GM23248 (cell line): Measurements from ENCODE around the gene RFX4. TPM values are rescaled to one million over a fixed set of nuclear protein-coding genes. Genes with fewer than 3 reads are reported as not detected.

Source experiments
- DNase-seq: peaks from one replicate; pipeline ENCODE4 v3.0.0-alpha.2; 2015
- H2AFZ ChIP-seq: fragments of 200-600 bp; sonication (generic); 2 replicates; pipeline ENCODE4 v1.6.1; 2016; ENCODE audit warnings: antibody characterized with exemption
- H3F3A ChIP-seq: fragments of 200-600 bp; sonication (generic); 2 replicates; pipeline ENCODE4 v1.6.1; 2016; ENCODE audit warnings: mild to moderate bottlenecking, antibody characterized with exemption, mixed run types; ENCODE audit not compliant: insufficient read depth
- H3K27ac ChIP-seq: fragments of 200-600 bp; sonication (generic); 2 replicates; pipeline ENCODE4 v1.5.1; 2016; ENCODE audit warnings: mild to moderate bottlenecking
- H3K27me3 ChIP-seq: fragments of 200-600 bp; sonication (generic); replicated peaks from 2 replicates; pipeline ENCODE4 v1.6.1; 2016; ENCODE audit warnings: mild to moderate bottlenecking; ENCODE audit not compliant: insufficient read depth
- H3K36me3 ChIP-seq: fragments of 200-600 bp; sonication (generic); 2 replicates; pipeline ENCODE4 v1.6.1; 2016; ENCODE audit warnings: low read depth, mild to moderate bottlenecking
- H3K4me1 ChIP-seq: fragments of 200-600 bp; sonication (generic); 2 replicates; pipeline ENCODE4 v1.6.1; 2016; ENCODE audit warnings: mild to moderate bottlenecking; ENCODE audit not compliant: insufficient read depth
- H3K4me2 ChIP-seq: fragments of 200-600 bp; sonication (generic); one replicate; pipeline ENCODE4 v1.6.1; 2016; ENCODE audit warnings: mild to moderate bottlenecking; ENCODE audit not compliant: unreplicated experiment
- H3K4me3 ChIP-seq: fragments of 200-600 bp; sonication (generic); 2 replicates; pipeline ENCODE4 v1.5.1; 2016; ENCODE audit warnings: mild to moderate bottlenecking
- H3K79me2 ChIP-seq: fragments of 200-600 bp; sonication (generic); 2 replicates; pipeline ENCODE4 v1.6.1; 2016; ENCODE audit warnings: mild to moderate bottlenecking; ENCODE audit not compliant: insufficient read depth
- H3K9ac ChIP-seq: fragments of 200-600 bp; sonication (generic); 2 replicates; pipeline ENCODE4 v1.6.1; 2016; ENCODE audit warnings: mild to moderate bottlenecking
- H3K9me2 ChIP-seq: fragments of 200-600 bp; sonication (generic); 2 replicates; pipeline ENCODE4 v1.6.1; 2016; ENCODE audit warnings: mixed run types, mild to moderate bottlenecking, moderate library complexity; ENCODE audit not compliant: insufficient read depth
- H3K9me3 ChIP-seq: fragments of 200-600 bp; sonication (generic); one replicate; pipeline ENCODE4 v1.6.1; 2017; ENCODE audit warnings: low read depth
- H4K20me1 ChIP-seq: fragments of 200-600 bp; sonication (generic); 2 replicates; pipeline ENCODE4 v1.6.0; 2016; ENCODE audit not compliant: insufficient read depth
- EZH2 ChIP-seq: fragments of 200-600 bp; sonication (generic); IDR thresholded peaks from 2 replicates; pipeline ENCODE4 v1.6.1; 2018; ENCODE audit warnings: antibody characterized with exemption, mild to moderate bottlenecking; ENCODE audit not compliant: insufficient read depth, poor library complexity, severe bottlenecking
- EZH2phosphoT487 ChIP-seq: fragments of 200-600 bp; sonication (generic); IDR thresholded peaks from 2 replicates; pipeline ENCODE4 v1.6.1; 2018; ENCODE audit warnings: antibody characterized with exemption, moderate library complexity, mild to moderate bottlenecking, low read depth; ENCODE audit not compliant: insufficient read depth
- WGBS, 2 experiments: methylation state at CpG; one replicate each; pipeline ENCODE4 v1.1.6; 2015 to 2017; ENCODE audit warnings: low lambda C conversion rate in 2 of 2, low coverage in 1 of 2; ENCODE audit errors: missing lambda C conversion rate in 2 of 2; 5-methylcytosine and 5-hydroxymethylcytosine counted together
- in situ Hi-C: fragments of 300-500 bp; cut with MboI; formaldehyde crosslinking; loops from 2 replicates; pipeline ENCODE4 v1.15.0; 2020
- polyA plus RNA-seq: library from polyadenylated mRNA; unstranded; fragments of >200 nt; fragmentation: Nextera tagmentation; extraction: Ambion mirVana; gene quantifications from 2 replicates; pipeline ENCODE4 v1.2.1, GENCODE V29; 2016
- total RNA-seq: library from RNA; depleted of rRNA; stranded (reverse); fragments of >200 nt; shearing (Covaris generic); gene quantifications from 2 replicates; pipeline ENCODE4 v1.2.3, GENCODE V29; 2014

RFX4 gene
- total and polyA plus RNA-seq, 2 experiments from 2014 or later, result not detected

- Histone ChIP-seq H3K36me3 (no peaks in the 10 kb centered on the region), H4K20me1 (no peaks in the 10 kb centered on the region), H3K4me1 (no peaks in the 10 kb centered on the region), H3F3A (no peaks in the 10 kb centered on the region), H3K27me3 (no peaks in the 10 kb centered on the region; the same call in 1 of the 2 replicates), H3K27ac (no peak overlapping the region), H3K79me2 (no peaks in the 10 kb centered on the region), H3K9ac (no peak overlapping the region), H3K9me2 (no peaks in the 10 kb centered on the region), H3K9me3 (no peaks in the 10 kb centered on the region), H3K4me3 (no peak overlapping the region), H3K4me2 (no peak overlapping the region), H2AFZ (no peak overlapping the region)
- no peak for TF ChIP-seq EZH2
- no peak for TF ChIP-seq EZH2phosphoT487
- 60 to 66% methylated on average over 4 of the region's 4 CpGs for WGBS, 2 experiments
- DNase-seq, result no peak
- in situ Hi-C loops, result no loop called here
These were observed 156.5 kb downstream of the RFX4 start for GRCh38 chr12:106739318-106739717.

- DNase-seq, result peak; percentile 24
- WGBS, 2 experiments, result 52% methylated on average over 10 of the region's 10 CpGs
- in situ Hi-C loops, result no loop called here
These were observed 157.2 kb downstream of the RFX4 start for GRCh38 chr12:106739815-106740530.

GRCh38 chr12:106740818-106741217 lies 158.0 kb downstream of the RFX4 start:
- peaks cover 3% of the 10 kb centered on the region; the same call in 1 of the 2 replicates for H3K27me3 ChIP-seq
- no peak overlapping the region for H3K27ac ChIP-seq
- no peaks in the 10 kb centered on the region for H3K36me3 ChIP-seq
- no peak for DNase-seq
- no peak overlapping the region for H3K4me3 ChIP-seq
- H3K9me2 ChIP-seq, result no peaks in the 10 kb centered on the region
- no peaks in the 10 kb centered on the region for H3K4me1 ChIP-seq
- H3K4me2 ChIP-seq, result no peak overlapping the region
- no peaks in the 10 kb centered on the region for H3F3A ChIP-seq
- TF ChIP-seq EZH2phosphoT487 (no peak), EZH2 (no peak)
- 86 to 87% methylated on average over 5 of the region's 5 CpGs for WGBS, 2 experiments
- no peak overlapping the region for H2AFZ ChIP-seq
- in situ Hi-C loops, result no loop called here
- H3K9ac ChIP-seq, result no peak overlapping the region
- H3K9me3 ChIP-seq, result no peaks in the 10 kb centered on the region
- H3K79me2 ChIP-seq, result no peaks in the 10 kb centered on the region
- no peaks in the 10 kb centered on the region for H4K20me1 ChIP-seq

More at GRCh38 chr12:106739815-106740530, 157.2 kb downstream of the RFX4 start:
- no peaks in the 10 kb centered on the region for H3K9me2 ChIP-seq
- H3K36me3 ChIP-seq, result no peaks in the 10 kb centered on the region
- H3K27ac ChIP-seq, result no peak overlapping the region
- H3K4me3 ChIP-seq, result no peak overlapping the region
- no peaks in the 10 kb centered on the region; the same call in 1 of the 2 replicates for H3K27me3 ChIP-seq
- no peaks in the 10 kb centered on the region for H3K4me1 ChIP-seq
- H3K79me2 ChIP-seq, result no peaks in the 10 kb centered on the region
- TF ChIP-seq EZH2phosphoT487 (no peak), EZH2 (no peak)
- H3K4me2 ChIP-seq, result no peak overlapping the region
- H3K9ac ChIP-seq, result no peak overlapping the region
- H4K20me1 ChIP-seq, result no peaks in the 10 kb centered on the region
- no peaks in the 10 kb centered on the region for H3K9me3 ChIP-seq
- H2AFZ ChIP-seq, result no peak overlapping the region
- no peaks in the 10 kb centered on the region for H3F3A ChIP-seq

GRCh38 chr12:106741247-106741646 lies 158.4 kb downstream of the RFX4 start:
- no peak overlapping the region for H3K4me3 ChIP-seq
- H3K27ac ChIP-seq, result no peak overlapping the region
- 19 to 29% methylated on average over 2 of the region's 2 CpGs for WGBS, 2 experiments
- no peak overlapping the region for H3K9ac ChIP-seq
- no peak overlapping the region for H3K4me2 ChIP-seq
- H2AFZ ChIP-seq, result no peak overlapping the region
- H3F3A ChIP-seq, result no peaks in the 10 kb centered on the region
- H3K9me2 ChIP-seq, result no peaks in the 10 kb centered on the region
- peaks cover 3% of the 10 kb centered on the region; the same call in 1 of the 2 replicates for H3K27me3 ChIP-seq
- no peaks in the 10 kb centered on the region for H3K4me1 ChIP-seq
- no peaks in the 10 kb centered on the region for H4K20me1 ChIP-seq
- in situ Hi-C loops, result no loop called here
- H3K9me3 ChIP-seq, result no peaks in the 10 kb centered on the region
- DNase-seq, result no peak
- no peaks in the 10 kb centered on the region for H3K79me2 ChIP-seq
- no peaks in the 10 kb centered on the region for H3K36me3 ChIP-seq
- TF ChIP-seq EZH2, result no peak
- TF ChIP-seq EZH2phosphoT487, result no peak
